GM18873 (cell line): ENCODE results near the gene IFNGR1.

Experiments used
- ATAC-seq: cut with Tn5 transposase; IDR thresholded peaks from one replicate; pipeline ENCODE4 v1.9.1; 2021; ENCODE audit warnings: mild to moderate bottlenecking, moderate library complexity, moderate number of reproducible peaks; ENCODE audit not compliant: unreplicated experiment, low FRiP score

IFNGR1 gene

GRCh38 chr6:137159912-137160311, 59.3 kb downstream of the IFNGR1 start:
- no peak for ATAC-seq

GRCh38 chr6:137157601-137158000, 61.6 kb downstream of the IFNGR1 start:
- no peak for ATAC-seq

GRCh38 chr6:137156650-137157049, 62.5 kb downstream of the IFNGR1 start:
- no peak for ATAC-seq

GRCh38 chr6:137155830-137156229, 63.4 kb downstream of the IFNGR1 start:
- no peak for ATAC-seq

GRCh38 chr6:137150072-137150471, 69.1 kb downstream of the IFNGR1 start:
- ATAC-seq = no peak

DNA sequence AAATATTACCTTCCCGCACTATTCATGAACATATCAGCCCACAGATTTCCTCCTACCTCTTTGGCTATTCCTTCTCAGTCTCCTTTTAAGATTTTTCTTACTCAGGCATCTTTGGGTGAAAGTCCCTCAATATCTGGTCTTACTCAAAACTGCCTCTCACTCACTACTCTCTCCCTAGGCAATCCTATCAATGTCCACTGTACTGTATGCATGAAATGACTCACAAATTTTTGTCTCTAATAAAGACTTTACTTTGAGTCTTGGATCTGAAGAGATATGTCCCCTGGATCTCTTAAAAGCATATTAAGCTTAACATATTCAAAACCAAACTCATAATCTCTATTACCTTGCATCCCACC, 70.2 kb downstream of the IFNGR1 start:
- no peak for ATAC-seq

- ATAC-seq = no peak
Observed at GRCh38 chr6:137148306-137149034, 70.7 kb downstream of the IFNGR1 start.
